Endothelial cell of hepatic sinusoid (primary cell): ENCODE results near the gene ZGPAT.

ENCODE experiments used
- in situ Hi-C: cut with HindIII; loops from 2 replicates; pipeline ENCODE4 v1.10.0; 2017; ENCODE audit warnings: low sequenced_read_pairs

The ZGPAT gene

DNA sequence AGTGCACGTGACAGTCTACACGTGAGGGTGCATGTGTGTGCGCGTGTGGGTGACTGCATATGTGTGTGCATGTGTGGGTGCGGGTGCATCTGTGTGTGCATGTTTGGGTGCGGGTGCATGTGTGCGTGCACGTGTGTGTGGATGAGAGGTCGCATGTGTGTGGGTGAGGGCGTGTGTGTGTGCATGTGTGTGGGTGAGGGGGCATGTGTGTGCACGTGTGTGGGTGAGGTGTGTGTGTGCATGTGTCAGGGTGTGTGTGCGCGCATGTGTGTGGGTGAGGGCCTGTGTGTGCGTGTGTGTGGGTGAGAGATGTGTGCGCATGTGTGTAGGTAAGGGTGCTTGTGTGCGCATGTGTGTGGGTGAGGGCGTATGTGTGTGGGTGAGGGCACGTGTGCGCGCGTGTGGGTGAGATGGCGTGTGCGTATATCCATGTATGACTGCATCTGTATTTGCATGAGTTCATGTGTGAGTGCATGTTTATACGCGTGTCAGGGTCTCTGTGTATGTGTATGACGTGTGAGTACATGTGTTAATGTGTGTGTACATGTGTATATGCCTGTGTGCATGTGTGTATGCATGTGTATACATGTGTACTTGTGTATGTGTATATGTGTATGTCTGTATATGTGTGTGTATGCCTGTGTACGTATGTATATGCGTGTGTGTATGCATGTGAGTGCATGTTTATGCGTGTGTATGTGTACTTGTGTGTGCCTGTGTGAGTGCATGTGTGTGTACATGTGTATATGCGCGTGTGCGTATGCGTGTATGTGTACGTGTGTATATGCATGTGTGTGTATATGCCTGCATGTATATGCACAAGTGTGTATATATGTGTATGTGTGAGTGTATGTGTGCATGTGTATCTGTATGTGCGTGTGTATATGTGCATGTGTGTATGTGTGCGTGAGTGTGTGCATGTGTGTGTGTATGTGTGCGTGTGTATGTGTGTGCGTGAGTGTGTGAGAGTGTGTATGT is 24.6 kb downstream of the ZGPAT start:
- in situ Hi-C loops: no loop called here

DNA sequence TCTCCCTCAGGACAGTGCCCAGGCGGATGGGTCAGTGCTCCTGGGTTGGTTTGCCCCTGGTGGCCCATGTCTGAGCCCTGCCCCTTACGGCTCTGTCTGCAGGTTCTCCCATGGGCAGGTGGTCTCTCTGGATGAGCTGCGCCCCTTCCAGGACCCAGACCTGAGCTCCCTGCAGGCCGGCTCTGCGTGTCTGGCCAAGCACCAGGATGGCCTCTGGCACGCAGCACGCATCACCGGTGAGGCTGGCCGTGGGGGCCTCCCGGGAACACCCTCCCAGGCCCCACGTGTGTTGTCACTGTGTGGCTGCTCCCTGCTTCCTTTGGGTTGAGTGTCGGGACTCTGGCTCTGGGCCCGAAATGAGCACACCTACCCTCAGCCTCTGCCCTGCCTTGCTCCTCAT is 25.3 kb downstream of the ZGPAT start:
- in situ Hi-C loops: no loop called here

DNA sequence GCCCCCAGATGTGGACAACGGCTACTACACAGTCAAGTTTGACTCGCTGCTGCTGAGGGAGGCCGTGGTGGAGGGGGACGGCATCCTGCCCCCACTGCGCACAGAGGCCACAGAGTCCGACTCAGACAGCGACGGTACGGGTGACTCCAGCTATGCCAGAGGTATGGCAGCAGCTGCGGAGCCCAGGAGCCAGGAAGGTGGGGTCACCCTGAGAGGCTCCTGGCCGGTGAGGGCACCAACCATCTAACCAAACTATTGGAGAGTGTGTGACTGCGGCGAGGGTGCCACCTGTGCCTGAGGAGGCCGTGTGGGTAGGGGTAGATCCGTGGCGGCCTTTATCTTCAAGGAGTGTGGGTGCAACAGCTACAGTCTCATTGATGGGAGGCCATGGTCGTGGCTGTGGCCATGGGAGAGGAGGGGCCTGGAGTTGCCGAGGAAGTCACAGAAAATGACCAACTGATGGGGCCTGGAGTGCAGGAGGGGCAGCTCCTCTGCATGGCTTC is 25.8 kb downstream of the ZGPAT start:
- in situ Hi-C loops: no loop called here

DNA sequence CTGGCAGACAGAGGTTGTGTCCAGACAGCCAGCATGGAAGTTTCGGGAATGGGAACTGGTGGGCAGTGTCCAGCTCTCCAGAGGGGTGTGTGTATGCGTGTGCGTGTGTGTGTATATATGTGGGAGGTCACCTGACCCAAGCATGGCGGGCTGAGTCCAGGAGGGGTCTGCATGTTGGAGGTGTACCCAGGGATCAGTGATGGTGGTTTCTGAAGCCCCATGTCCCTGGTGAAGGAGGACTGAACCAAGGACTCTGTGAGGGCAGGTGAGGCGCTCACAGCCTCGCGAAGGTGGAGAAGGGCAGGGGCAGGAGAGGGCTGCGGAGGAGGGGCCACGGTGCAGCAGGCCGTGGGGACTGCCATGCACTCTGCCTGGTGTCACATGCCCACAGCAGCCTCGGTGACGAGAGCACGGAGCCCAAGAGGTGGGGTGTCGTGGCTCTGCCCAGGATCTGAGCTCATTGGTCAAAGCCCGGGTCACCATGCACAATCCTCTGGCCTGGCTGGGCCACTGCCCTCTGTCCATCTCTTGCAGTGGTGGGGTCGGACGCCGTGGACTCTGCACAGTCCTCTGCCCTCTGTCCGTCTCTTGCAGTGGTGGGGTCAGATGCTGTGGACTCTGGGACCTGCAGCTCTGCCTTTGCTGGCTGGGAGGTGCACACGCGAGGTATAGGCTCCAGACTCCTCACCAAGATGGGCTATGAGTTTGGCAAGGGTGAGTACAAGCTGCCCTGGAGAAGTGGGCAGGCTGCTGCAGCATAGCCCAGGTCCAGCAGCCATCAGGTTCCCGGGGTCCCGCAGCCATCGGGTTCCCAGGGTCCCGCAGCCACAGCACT is 26.5 kb downstream of the ZGPAT start:
- in situ Hi-C loops: no loop called here

DNA sequence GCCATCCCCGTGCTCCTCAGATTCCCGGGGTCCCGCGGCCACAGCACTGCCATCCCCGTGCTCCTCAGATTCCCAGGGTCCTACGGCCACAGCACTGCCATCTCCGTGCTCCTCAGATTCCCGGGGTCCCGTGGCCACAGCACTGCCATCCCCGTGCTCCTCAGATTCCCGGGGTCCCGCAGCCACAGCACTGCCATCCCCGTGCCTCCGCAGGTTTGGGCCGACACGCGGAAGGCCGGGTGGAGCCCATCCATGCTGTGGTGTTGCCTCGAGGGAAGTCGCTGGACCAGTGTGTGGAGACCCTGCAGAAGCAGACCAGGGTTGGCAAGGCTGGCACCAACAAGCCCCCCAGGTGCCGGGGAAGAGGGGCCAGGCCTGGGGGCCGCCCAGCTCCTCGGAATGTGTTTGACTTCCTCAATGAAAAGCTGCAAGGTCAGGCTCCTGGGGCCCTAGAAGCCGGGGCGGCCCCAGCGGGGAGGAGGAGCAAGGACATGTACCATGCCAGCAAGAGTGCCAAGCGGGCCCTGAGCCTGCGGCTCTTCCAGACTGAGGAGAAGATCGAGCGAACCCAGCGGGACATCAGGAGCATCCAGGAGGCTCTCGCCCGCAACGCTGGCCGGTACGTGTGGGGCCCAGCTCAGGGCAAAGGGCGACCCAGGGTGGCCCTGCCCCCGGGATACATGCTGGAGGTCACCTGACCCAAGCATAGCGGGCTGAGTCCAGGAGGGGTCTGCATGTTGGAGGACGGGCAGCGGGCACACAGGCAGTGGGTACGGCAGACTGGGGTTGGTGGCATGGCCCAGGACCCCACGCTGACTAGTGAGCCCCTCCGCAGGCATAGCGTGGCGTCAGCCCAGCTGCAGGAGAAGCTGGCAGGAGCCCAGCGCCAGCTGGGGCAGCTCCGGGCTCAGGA is 27.4 kb downstream of the ZGPAT start:
- in situ Hi-C loops: no loop called here

DNA sequence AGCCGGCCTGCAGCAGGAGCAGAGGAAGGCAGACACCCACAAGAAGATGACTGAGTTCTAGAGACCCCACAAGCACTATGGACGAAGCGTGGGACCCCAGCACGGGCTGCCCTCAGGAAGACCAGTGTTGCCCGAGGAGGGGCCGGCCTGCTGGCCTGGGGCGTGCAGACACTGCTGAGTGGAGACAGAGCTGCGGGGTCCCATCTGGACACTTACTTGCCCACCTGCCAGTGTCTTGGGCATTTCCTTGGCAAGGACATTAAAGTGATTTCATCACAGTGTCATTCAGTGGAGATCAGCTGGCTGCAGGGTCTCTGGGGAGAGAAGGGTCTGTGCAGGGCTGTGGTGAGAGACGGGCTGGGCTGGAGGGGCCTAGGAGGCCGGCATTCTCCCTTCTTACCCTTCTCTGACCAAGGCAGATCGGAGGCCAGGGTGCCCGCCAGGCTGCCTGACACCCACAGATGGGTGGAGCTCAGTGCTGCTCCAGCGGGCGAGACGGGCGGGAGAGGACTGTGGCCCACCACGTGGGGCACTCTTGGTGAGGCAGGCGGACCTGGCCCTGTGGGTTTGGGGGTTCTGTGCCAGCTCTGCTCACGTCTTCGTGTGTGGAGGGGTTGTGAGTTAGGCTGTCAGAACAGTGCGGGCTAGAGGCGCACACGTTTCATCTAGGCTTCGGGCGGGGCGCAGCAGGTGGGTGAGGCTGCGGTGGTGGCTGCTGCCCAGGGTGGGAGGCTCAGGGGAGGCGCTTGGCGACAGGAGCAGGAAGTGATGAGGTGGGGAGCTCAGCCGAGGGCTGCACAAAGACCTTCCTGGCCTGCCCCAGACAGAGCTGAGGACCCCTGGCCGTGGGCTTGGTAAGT is 28.2 kb downstream of the ZGPAT start, which contains the start of gene LIME1:
LIME1 (plus strand) TSS at position 806 of the 860 bp plus-strand sequence. CDS start 886 bp downstream, outside the sequence.
- in situ Hi-C loops: no loop called here

DNA sequence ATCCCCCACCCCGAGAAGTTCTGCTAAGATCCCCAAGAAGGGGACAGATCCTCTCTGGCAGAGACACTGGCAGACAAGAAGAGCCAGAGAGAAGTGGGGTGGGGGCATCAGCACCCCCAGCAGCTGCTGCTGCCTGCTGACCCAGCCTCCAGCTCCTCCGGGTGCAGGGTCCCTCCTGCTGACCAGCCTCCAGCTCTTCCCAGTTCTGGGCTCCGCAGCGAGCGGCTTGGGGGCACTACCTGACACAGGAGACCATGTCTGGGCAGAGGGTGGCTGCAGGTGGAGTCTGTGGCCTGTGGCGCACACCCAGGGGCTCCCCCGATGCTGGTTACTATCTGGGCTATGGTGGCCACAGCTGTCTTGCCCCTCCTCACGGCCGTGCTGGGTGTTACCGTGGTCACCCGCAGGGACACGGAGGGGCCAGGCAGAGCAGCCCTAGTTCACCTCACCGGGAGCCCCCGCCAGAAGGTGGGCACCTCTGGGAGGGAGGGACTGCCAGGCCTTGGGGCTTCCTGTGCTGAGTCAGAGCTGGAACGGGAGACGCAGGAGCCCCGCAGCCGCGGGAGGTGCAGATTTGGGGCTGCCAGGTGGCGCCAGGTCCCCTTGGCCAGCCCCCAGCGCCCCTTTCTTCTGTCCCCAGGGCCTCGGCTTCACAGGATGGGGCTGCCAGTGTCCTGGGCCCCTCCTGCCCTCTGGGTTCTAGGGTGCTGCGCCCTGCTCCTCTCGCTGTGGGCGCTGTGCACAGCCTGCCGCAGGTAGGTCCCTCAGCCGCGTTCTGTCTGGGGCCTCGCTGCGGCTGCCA is 29.3 kb downstream of the ZGPAT start:
- in situ Hi-C loops: no loop called here

DNA sequence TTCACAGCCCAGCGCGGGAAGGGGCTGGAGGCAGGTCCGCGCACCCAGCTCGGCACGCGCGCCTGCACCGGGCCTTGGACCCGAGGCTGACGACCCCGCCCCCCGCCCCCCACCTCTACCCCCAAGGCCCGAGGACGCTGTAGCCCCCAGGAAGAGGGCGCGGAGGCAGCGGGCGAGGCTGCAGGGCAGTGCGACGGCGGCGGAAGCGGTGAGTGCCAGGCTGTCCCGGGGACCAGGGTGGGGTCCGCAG is 29.8 kb downstream of the ZGPAT start:
- in situ Hi-C loops: no loop called here

DNA sequence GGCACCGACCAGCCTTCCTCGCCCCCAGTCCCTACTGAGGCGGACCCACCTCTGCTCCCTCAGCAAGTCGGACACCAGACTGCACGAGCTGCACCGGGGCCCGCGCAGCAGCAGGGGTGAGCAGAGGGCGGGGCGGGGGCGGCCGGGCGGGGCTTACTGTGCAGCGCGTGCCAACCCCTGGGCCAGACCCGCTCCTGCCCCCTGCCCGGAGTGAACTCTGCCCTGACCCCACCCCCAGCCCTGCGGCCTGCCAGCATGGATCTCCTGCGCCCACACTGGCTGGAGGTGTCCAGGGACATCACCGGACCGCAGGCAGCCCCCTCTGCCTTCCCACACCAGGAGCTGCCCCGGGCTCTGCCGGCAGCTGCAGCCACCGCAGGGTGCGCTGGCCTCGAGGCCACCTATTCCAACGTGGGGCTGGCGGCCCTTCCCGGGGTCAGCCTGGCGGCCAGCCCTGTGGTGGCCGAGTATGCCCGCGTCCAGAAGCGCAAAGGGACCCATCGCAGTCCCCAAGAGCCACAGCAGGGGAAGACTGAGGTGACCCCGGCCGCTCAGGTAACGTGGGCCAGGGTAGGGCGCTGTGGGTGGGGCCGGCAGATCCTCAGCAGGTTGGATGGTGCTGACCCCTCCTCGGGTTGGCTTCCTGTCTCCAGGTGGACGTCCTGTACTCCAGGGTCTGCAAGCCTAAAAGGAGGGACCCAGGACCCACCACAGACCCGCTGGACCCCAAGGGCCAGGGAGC is 30.3 kb downstream of the ZGPAT start:
- in situ Hi-C loops: no loop called here

DNA sequence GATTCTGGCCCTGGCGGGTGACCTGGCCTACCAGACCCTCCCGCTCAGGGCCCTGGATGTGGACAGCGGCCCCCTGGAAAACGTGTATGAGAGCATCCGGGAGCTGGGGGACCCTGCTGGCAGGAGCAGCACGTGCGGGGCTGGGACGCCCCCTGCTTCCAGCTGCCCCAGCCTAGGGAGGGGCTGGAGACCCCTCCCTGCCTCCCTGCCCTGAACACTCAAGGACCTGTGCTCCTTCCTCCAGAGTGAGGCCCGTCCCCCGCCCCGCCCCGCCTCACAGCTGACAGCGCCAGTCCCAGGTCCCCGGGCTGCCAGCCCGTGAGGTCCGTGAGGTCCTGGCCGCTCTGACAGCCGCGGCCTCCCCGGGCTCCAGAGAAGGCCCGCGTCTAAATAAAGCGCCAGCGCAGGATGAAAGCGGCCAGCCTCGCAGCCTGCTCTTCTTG is 30.9 kb downstream of the ZGPAT start:
- in situ Hi-C loops: no loop called here

DNA sequence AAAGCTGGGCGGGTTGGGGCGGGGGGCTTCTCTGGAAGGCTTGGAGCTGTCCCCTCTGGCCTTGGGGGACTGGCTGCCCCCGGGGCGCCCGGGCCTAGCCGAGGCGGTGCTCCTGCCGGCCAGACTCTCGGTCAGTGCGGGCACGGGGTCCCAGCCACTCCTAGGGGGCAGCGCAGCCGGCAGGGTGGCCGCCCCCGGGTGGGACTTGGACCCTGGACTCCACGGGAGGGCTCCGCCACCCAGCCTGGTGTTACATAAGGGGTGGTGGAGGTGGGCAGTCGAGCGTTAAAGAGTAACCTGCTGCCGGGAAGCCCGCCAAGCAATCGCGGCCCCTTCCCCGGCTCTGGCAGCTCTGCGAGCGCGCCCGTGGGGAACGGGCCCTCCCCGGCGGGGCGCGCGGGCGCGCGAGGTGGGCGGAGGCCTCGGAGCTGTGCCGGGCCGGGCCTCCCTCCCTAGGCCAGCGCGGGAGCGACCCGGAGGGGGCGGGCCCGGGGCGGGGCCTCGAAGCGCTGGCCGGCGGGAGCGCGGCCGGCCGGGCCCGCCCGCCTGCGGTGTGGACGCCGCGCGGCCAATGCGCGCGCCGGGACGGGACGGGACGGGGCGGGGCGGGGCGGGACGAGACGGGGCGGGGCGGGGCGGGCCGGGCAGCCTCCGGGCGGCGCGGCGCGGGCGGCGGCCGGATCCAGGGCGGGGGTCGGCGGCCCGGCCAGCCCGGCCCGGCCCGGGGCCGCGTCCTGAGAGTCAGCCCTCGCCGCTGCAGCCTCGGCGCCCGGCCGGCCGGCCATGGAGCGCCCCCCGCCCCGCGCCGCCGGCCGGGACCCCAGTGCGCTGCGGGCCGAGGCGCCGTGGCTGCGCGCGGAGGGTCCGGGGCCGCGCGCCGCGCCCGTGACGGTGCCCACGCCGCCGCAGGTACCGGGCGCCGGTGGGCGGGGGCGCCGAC is 31.6 kb downstream of the ZGPAT start, which contains the start of gene SLC2A4RG:
SLC2A4RG (plus strand) TSS at position 647 of the 940 bp plus-strand sequence; CDS start at position 784, 137 bp downstream.
- in situ Hi-C loops: no loop called here

DNA sequence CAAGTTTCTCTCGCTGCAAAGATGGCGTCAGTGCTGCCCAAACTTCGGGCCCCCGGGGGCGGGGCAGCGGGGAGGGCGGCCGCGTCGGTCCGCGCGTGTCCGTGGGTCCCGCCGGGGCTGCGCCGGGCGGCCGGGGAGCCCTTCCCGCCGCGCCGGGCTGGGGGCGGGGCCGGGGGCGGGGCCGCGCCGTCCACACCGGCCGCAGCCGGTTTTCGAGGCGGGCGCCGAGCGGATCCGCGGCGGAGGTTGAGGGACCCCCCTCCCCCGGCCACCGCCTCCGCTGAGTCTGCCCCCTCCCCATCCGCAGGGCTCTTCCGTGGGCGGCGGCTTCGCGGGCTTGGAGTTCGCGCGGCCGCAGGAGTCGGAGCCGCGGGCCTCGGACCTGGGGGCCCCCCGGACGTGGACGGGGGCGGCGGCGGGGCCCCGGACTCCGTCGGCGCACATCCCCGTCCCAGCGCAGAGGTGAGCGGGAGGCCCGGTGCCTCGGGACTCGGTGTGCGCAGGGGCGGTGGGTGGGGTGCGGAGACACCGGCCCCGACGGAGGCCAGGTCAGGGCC is 32.3 kb downstream of the ZGPAT start:
- in situ Hi-C loops: no loop called here

DNA sequence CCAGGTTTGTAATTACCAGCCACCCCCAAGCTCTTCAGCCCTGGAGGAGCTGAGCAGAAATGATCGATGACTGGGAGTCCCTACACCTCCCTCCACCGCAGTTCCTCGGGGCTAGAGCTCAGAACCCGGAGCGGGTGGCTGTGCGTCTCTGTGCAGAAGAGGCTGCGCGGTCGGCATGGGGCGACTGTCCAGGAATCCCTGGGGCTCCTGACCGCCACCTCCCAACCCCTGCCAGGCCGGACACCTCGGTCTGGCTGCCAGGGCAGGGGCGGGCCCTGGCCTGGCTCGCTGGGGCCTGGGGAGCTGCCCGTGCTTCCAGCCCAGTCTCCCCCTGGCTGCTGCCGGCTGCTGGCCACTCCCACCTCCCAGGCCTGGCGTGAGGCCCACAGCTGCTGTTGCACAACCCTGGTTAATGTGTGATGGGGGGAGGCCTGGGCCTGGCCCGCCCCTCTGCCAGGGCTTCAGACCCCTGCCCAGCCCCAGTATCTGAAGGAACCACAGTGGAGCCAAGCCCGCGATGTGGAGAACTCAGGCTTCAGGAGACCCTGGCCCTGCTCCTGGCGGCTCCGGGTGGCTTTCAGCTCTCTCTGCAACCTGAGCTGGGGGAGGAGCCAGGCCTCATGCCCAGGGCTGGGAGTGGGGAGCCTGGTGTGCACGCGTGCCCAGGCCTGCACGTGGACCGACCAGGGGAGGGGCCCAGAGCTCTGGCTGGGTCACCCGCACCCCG is 33.0 kb downstream of the ZGPAT start:
- in situ Hi-C loops: no loop called here

DNA sequence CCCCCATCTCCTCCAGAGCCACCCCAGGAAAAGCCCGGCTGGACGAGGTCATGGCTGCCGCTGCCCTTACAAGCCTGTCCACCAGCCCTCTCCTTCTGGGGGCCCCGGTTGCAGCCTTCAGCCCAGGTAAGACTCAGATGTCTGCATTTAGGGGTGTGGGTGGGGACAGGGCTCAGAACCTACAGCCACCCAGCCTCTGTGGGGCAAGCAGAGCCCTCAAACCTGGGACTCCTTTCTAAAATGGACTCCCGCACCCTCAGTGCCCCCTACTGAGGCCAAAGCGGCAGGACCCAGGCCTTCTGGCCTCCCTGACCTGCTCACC is 33.5 kb downstream of the ZGPAT start:
- in situ Hi-C loops: no loop called here

DNA sequence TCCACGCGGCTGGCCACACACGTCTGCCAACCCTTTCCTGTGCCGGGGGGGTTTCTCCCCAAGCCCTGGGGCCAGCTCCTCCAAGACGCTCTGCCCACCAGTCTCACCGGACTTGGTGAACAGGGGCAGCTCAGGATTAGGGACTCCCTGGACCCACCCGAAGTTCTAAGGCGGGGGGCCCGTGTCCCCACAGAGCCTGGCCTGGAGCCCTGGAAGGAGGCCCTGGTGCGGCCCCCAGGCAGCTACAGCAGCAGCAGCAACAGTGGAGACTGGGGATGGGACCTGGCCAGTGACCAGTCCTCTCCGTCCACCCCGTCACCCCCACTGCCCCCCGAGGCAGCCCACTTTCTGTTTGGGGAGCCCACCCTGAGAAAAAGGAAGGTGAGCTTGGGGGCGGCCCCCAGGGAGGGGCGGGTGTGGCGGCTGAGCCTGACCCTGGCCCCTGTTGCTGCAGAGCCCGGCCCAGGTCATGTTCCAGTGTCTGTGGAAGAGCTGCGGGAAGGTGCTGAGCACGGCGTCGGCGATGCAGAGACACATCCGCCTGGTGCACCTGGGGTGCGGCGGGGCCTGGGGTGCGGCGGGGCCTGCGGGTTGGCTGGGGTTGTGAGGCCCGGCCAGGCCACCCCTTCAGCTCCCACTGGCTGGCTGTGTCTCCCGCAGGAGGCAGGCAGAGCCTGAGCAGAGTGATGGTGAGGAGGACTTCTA is 34.0 kb downstream of the ZGPAT start:
- in situ Hi-C loops: no loop called here
